Measurements from ENCODE around the gene SUGCT. TPM values are rescaled to one million over a fixed set of nuclear protein-coding genes. Genes with fewer than 3 reads are reported as not detected.

SUGCT gene
- total and polyA plus RNA-seq, 9 of the 15 experiments (the other 6 are each of a cell fraction or from before 2014, with no cell fraction given): 0.58 to 2.5 (median 1.4) TPM

- no peaks in the 10 kb centered on the region for H3K4me1 ChIP-seq (replicated peaks in 1 of 2; ENCODE audit: control insufficient read depth in 2 of 2, insufficient read depth in 2 of 2, low read length in 2 of 2)
- H3K79me2 ChIP-seq (ENCODE audit: control insufficient read depth, insufficient read depth, low read length): no peaks in the 10 kb centered on the region
- H3K4me2 ChIP-seq (ENCODE audit: insufficient read depth, low read length): no peak overlapping the region
- H2AFZ ChIP-seq (ENCODE audit: low read depth, low read length): no peak overlapping the region
- DNase-seq (ENCODE audit: extremely low read depth in 1 of 4, low spot score in 3 of 4) (no peak), FAIRE-seq (no peak), ATAC-seq (no peak)
- H3K9me3 ChIP-seq (replicated peaks; ENCODE audit: control insufficient read depth, insufficient read depth, low read depth, low read length): no peaks in the 10 kb centered on the region
- no peak overlapping the region for H3K27ac ChIP-seq (ENCODE audit: extremely low read depth, low read depth, low read length)
- no peaks in the 10 kb centered on the region for H3K27me3 ChIP-seq (ENCODE audit: control insufficient read depth in 2 of 2, insufficient read depth in 2 of 2, low read length in 2 of 2)
- in situ Hi-C loops (cut with MboI): no loop called here
- CTCF ChIA-PET (ENCODE audit: low intra/inter-chr PET ratio): no interaction called here
- H3K4me3 ChIP-seq: no peak overlapping the region
- H4K20me1 ChIP-seq (replicated peaks; ENCODE audit: control insufficient read depth, insufficient read depth, low read length): no peaks in the 10 kb centered on the region
- no peak for TF ChIP-seq TFAM (CRISPR knock-in tag; conservative IDR thresholded peaks at IDR 0.05)
- TF ChIP-seq CREB3 (tag; conservative IDR thresholded peaks at IDR 0.05; ENCODE audit: low read depth): no peak
- TF ChIP-seq TEAD1 (CRISPR knock-in tag; IDR thresholded peaks at IDR 0.05): no peak
- H3K36me3 ChIP-seq (ENCODE audit: control insufficient read depth, insufficient read depth, low read length): no peaks in the 10 kb centered on the region
- 5% methylated on average over 4 of the region's 4 CpGs for WGBS (ENCODE audit: insufficient coverage, low coverage, missing lambda C conversion rate)
- no peak overlapping the region for H3K9ac ChIP-seq (ENCODE audit: insufficient read depth in 1 of 2, low read depth in 2 of 2, low read length in 2 of 2)
- BruUV-seq (replicated peaks): no TSS peak
- intact Hi-C loops (cut with micrococcal nuclease): no loop called here
- no peaks in the 10 kb centered on the region for H3K9me1 ChIP-seq (ENCODE audit: control insufficient read depth, insufficient read depth, low read length)
- POLR2A ChIA-PET: no interaction called here
These were observed 358.1 kb downstream of the SUGCT start for GRCh38 chr7:40492946-40493345.

- Histone ChIP-seq H3K9me1 (ENCODE audit: control insufficient read depth, insufficient read depth, low read length) (no peaks in the 10 kb centered on the region), H3K9ac (ENCODE audit: insufficient read depth in 1 of 2, low read depth in 2 of 2, low read length in 2 of 2) (no peak overlapping the region), H3K27ac (ENCODE audit: extremely low read depth, low read depth, low read length) (no peak overlapping the region), H2AFZ (ENCODE audit: low read depth, low read length) (no peak overlapping the region), H3K27me3 (ENCODE audit: control insufficient read depth in 2 of 2, insufficient read depth in 2 of 2, low read length in 2 of 2) (no peaks in the 10 kb centered on the region), H3K79me2 (ENCODE audit: control insufficient read depth, insufficient read depth, low read length) (no peaks in the 10 kb centered on the region), H4K20me1 (replicated peaks; ENCODE audit: control insufficient read depth, insufficient read depth, low read length) (no peaks in the 10 kb centered on the region), H3K9me3 (replicated peaks; ENCODE audit: control insufficient read depth, insufficient read depth, low read depth, low read length) (no peaks in the 10 kb centered on the region), H3K4me2 (ENCODE audit: insufficient read depth, low read length) (no peak overlapping the region), H3K4me1 (replicated peaks in 1 of 2; ENCODE audit: control insufficient read depth in 2 of 2, insufficient read depth in 2 of 2, low read length in 2 of 2) (no peaks in the 10 kb centered on the region), H3K36me3 (ENCODE audit: control insufficient read depth, insufficient read depth, low read length) (no peaks in the 10 kb centered on the region), H3K4me3 (no peak overlapping the region)
- CTCF ChIA-PET (ENCODE audit: low intra/inter-chr PET ratio): no interaction called here
- no peak for FAIRE-seq
- ATAC-seq: no peak
- intact Hi-C loops (cut with micrococcal nuclease): no loop called here
- in situ Hi-C loops (cut with MboI): no loop called here
- 6% methylated on average over 5 of the region's 5 CpGs for WGBS (ENCODE audit: insufficient coverage, low coverage, missing lambda C conversion rate)
- BruUV-seq (replicated peaks): no TSS peak
- no peak for DNase-seq (ENCODE audit: extremely low read depth in 1 of 4, low spot score in 3 of 4)
- POLR2A ChIA-PET: no interaction called here
- TF ChIP-seq ZNF785 (CRISPR knock-in tag; IDR thresholded peaks at IDR 0.05) (no peak), BHLHE40 (IDR thresholded peaks at IDR 0.05; ENCODE audit: low read length) (no peak), RERE (CRISPR knock-in tag; IDR thresholded peaks at IDR 0.05; ENCODE audit: borderline replicate concordance) (no peak), MEF2A (IDR thresholded peaks at IDR 0.05; ENCODE audit: control insufficient read depth, low read depth, low read length) (no peak), SMAD3 (CRISPR knock-in tag; conservative IDR thresholded peaks at IDR 0.05) (no peak), NFIX (CRISPR knock-in tag; IDR thresholded peaks at IDR 0.05; ENCODE audit: low read depth) (no peak), MAZ (CRISPR knock-in tag; conservative IDR thresholded peaks at IDR 0.05 in 1 of 2, IDR thresholded peaks at IDR 0.05 in 1 of 2) (no peak)
These were observed 358.8 kb downstream of the SUGCT start for GRCh38 chr7:40493609-40494051.

All from K562 (cell line).